HG03354 (cell line): ENCODE data around the gene TRIM7.
"Not testable (repeated sequence)": the region's sequence is repeated elsewhere in the genome, so short reads cannot be mapped to it uniquely, and the experiment has no call there.

Experiments used
- ATAC-seq: cut with Tn5 transposase; IDR thresholded peaks from one replicate; pipeline ENCODE4 v1.9.1; 2021; ENCODE audit warnings: mild to moderate bottlenecking; ENCODE audit not compliant: unreplicated experiment, poor library complexity, severe bottlenecking

The TRIM7 gene

GRCh38 chr5:181160755-181161533 is 44.1 kb downstream of the TRIM7 start:
- ATAC-seq, result not testable (repeated sequence)

GRCh38 chr5:181160152-181160754 is 44.7 kb downstream of the TRIM7 start:
- ATAC-seq, result peak; percentile 47

- ATAC-seq, result peak; percentile 80
These were observed 45.5 kb downstream of the TRIM7 start for GRCh38 chr5:181159286-181160151.

GRCh38 chr5:181158869-181159268 is 46.1 kb downstream of the TRIM7 start:
- no peak for ATAC-seq

GRCh38 chr5:181156758-181157157 is 48.2 kb downstream of the TRIM7 start:
- no peak for ATAC-seq

GRCh38 chr5:181153814-181154213 is 51.2 kb downstream of the TRIM7 start:
- ATAC-seq, result no peak

- ATAC-seq, result no peak
These were observed 52.6 kb downstream of the TRIM7 start for GRCh38 chr5:181152406-181152805.

- ATAC-seq, result no peak
These were observed 53.9 kb downstream of the TRIM7 start for GRCh38 chr5:181151146-181151545.

- no peak for ATAC-seq
These were observed 54.9 kb downstream of the TRIM7 start for GRCh38 chr5:181149806-181150733.

GRCh38 chr5:181149355-181149754 is 55.6 kb downstream of the TRIM7 start:
- no peak for ATAC-seq

- not testable (repeated sequence) for ATAC-seq
These were observed 57.9 kb downstream of the TRIM7 start, which contains the start of gene OR2V2 for GRCh38 chr5:181146927-181147636. Gene OR2V2 (plus strand): TSS chr5:181147586. CDS start chr5:181154943, 7,357 bp downstream.

GRCh38 chr5:181145133-181145532 is 59.9 kb downstream of the TRIM7 start:
- ATAC-seq, result no peak
